Frontal cortex (tissue), 4 donors: ENCODE data around the gene YWHAQ. TPM values are rescaled to one million over a fixed set of nuclear protein-coding genes. Genes with fewer than 3 reads are reported as not detected.
A peak's percentile ranks its signal among the peaks of the same experiment; 100 is the strongest.
"Not testable (repeated sequence)": the region's sequence is repeated elsewhere in the genome, so short reads cannot be mapped to it uniquely, and the experiment has no call there.

Experiments
- DNase-seq, 2 donors: peaks; one replicate each; pipeline ENCODE4 v3.0.0; 2012; ENCODE audit warnings: low spot score in 2 of 2
- FAIRE-seq: peaks from 2 replicates; lab custom pipeline; 2012; peaks lifted over from hg19 to GRCh38; lab: Jason Lieb, UNC
- total RNA-seq: library from RNA; depleted of rRNA; stranded (reverse); fragments of >200 nt; gene quantifications from one replicate; pipeline ENCODE4 v1.2.3, GENCODE V29; 2014
- donor health status: control.
- donor health status: control.
- donor health status: control.

Gene YWHAQ
- total RNA-seq, 1 donor from 2014 or later: 701 TPM

DNA sequence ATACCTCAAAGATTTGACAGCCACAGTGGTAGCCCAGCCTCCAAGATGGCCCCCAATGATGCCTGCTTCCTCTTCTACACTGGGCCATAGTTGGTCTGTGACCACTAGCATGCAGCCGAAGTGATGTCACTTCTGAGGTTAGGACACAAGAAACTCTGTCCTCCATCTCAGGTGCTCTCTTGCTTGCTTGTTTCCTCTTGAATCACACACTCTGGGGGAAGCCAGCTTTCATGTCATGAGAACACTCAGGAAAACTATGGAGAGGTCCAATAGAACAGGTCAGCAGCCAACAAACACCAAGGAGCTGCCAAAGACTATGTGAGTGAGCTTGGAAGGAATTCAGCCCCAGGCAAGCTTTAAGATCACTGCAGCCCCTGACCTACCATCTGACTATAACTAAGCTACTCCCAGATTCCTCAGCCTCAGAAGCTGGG lies 71.8 kb downstream of the YWHAQ start:
- no peak for FAIRE-seq

DNA sequence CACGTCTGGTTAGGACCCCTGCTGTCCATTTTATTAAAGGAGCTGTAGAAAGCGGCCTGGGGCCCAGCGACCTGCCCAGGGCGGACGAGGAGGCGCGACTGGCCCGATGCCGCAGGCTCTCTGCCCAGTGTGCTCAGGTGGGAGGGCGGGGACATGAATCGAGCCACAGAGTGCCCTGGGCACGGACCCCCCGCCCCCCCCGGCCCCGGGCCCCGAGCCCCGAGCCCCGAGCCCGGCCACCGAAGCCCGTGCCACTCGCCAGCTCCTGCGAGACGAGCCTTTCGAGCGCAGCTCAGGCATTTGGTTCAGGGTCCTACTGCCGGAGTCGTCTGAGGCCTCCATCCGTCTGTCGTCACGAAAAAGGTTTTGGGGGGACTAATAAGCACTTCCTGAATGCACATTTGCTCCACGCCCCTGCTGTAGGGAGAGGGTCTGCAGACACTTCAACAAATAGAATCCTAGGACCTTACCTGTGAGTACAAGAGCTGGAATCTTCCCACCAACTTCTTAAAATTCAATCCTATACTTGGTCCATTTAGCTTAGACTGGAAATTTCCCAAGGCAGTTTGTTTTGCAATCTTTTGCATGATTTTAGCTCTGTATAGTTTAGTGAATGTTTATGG lies 74.6 kb downstream of the YWHAQ start:
- no peak for FAIRE-seq
- DNase-seq: no peak

More for the DNA sequence above, 71.8 kb downstream of the YWHAQ start:
- DNase-seq: no peak

DNA sequence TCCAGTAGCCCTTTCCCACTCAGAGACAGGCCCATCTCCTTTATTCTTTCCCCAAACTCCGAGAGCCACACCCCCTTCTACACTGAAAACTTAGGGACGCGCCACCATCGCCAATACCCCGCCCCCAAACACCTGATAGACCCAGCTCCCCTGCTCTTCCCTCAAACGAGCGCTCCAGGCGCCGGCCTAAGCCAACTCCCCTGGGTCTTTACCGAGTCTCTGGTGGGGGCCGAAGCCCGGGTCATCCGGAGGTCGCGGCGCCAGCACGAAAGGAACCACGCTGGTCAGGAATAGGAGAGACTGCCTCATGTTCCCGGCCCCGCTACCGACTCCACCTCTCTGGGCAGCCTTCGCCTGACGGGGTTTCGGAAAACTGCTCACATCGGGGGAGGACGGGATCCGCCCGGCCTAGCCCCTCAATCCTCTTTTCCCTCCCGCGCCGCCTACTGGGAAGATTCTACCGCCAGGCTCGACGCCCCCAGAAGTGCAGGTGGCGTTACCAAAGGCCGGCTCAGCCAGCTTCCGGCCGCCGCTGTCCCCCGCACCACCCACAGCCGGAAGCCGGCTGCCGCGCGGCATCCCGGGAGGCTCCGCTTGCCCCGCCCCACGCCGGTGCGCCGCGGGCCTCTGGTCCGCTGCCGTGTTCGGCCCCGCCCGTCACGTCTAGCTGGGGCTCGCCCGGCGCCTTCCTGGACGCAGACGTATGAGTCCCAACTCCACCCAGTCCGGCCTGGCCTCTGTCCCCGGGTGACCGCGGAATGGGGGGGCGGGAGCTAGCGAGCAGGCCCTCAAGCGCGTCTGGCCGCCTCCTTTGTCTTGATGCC lies 75.3 kb downstream of the YWHAQ start, which contains the start of gene ADAM17:
TSS of gene ADAM17 (minus strand) at position 534 of the 824 bp plus-strand sequence. CDS start at position 309, 225 bp downstream.
- FAIRE-seq (no peak), DNase-seq (peak; percentile 90 to 93)

DNA sequence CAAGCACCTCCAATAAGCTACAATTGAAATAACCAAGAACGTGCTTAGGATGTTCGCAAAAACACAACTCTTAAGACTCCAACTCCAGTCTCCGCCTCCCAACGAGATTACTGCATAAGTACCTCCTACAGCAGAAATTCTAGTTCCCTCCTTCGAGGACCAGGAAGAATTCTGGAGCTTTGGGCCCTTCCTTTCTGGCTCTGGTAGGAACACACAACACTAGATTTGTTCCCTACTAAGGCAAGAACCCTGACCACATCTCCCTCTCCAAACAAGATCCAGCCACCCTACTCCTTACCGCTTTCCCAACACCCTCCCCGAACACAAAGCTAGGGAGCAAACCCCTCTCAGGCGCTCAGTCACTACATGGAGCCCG lies 75.9 kb downstream of the YWHAQ start:
- DNase-seq: no peak
- no peak for FAIRE-seq

DNA sequence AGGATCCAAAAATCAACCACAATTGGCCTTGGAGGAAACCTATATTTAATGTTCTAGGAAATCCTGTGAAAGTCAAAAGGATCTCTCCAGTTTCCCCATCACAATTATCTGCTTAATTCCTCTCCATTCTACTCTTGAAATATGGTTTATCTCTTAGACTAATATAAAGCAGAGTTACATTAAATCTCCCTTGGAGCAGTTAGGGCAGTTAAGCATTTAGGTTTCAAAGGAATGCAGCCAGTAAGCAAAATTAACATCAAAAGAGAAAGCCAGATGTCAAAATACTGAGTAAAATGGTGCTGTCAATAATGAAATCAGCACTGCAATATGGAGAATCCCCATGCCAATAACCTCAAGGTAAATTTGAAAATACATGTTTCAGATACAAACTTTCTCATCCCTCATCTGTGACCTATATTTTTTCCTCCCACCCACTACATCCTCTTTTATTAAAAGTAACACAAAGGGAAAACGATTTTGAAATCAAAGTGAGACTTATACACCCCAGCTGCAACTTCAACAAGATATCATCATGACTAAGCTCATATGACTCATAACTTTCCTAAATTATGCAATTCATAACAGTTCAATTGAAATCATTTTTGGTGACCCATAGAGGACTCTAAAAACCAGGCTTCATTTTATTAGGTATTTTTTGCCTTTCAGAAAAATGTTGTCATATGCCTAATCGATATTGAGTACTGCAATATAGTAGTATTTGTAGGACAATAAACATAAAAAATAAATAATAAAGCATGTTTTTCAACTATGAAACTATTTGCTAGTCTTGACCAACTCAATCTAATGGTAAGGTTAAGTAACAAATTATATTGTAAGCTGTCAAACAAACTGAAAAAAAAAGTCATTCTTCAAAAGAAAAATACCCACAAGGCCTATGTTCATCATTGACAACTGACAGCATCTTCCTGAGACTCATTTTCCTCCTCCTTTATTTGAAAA lies 78.3 kb downstream of the YWHAQ start:
- DNase-seq (no peak), FAIRE-seq (no peak)

DNA sequence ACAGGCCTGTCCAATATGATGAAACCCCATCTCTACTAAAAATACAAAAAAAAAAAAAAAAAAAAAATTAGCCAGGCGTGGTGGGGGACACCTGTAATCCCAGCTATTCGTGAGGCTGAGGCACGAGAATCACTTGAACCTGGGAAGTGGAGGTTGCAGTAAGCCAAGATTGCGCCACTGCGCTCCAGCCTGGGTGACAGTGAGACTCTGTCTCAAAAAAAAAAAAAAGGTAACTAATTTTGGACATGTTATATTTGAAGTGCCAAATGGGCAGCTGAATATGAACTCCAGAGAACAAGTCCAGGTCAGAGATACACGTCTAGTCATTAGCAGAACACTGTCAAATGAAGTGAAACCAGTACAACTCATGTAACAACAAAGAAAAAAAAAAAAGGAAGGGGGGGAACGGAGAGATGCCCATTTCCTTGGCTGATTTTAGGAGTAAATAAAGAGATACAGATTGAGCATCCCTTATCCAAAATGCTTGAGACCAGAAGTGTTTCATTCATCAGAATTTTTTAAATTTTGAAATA lies 79.9 kb downstream of the YWHAQ start:
- DNase-seq, FAIRE-seq: not testable (repeated sequence)

DNA sequence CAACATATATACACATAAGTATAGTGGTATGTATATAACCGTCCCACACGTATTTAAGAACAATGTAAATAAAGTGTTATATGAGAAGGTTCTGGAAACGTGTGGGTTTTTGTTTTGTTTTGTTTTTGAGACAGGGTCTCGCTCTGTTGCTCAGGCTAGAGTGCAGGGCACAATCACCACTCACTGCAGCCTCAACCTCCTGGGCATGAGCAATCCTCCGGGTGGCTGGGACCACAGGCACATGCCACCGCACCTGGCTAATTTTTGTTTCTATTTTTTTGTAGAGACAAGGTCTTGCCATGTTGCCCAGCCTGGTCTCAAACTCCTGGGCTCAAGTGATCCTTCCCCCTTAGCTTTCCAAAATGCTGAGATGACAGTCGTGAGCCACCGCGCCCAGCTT lies 81.4 kb downstream of the YWHAQ start:
- DNase-seq (no peak), FAIRE-seq (no peak)

DNA sequence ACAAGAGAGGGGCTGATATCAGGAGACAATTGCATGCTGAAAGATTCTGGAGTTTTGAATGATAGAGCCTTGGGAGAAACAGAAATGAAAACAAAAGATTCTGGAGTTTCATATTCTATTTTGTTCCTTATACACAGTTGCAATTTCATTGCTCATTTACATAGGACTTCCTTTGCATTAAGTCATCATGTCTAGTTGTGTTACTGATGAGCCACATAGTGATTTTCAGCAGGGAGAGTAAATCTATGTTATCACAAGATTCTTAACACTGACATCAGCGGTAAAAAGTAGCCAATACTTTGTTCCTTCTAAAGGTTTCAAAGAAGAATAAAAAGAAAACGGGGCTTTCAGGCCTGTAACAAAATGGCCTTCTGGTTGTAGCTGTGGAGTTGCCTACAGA lies 82.3 kb downstream of the YWHAQ start:
- FAIRE-seq (no peak), DNase-seq (no peak)

DNA sequence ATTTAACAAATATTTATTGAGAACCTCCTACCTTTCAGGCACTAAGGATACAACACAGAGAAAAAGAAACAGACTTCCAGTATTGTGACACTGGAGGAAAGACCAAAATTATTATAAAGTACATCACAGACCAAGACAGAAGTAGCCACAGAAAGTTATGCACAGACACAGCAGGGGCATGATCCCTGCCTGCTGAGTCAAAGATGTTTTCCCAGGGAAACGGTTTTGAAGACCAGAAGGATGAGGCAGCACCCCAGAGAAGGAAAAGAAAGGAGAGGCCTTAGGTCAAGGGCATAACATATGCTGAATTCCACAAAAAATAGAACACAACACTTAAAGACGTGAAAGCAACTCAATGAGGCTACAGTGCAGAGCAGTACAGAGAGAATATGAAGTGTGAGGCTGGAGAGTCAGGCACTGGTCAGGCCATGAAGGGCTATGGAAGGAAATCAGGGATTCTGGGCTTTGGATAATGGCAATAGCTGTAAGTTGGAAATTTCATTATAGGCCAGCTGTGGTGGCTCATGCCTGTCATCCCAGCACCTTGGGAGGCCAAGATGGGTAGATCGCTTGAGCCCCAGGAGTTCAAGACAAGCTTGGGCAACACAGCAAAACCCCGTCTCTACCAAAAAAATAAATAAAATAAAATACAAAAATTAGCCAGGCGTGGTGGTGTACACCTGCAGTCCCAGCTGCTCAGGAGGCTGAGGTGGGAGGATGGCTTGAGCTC lies 83.4 kb downstream of the YWHAQ start:
- no peak for FAIRE-seq
- DNase-seq: no peak

DNA sequence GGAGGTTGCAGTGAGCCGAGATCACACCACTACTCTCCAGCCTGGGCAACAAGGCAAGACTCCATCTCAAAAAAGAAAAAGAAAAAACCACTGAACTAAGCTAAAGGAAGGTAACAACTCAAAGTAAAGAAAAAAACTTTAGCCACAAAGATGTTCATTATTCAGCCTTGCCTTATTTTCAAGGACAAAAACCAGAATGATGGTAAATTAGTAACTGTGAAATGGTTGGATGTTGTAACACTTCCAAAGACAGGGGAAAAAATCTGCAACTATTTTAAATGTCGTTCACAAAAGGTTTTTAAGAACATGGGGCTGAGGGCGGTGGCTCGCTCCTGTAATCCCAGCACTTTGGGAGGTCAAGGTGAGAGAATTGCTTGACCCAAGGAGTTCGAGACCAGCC lies 85.3 kb downstream of the YWHAQ start:
- FAIRE-seq: no peak
- no peak for DNase-seq

DNA sequence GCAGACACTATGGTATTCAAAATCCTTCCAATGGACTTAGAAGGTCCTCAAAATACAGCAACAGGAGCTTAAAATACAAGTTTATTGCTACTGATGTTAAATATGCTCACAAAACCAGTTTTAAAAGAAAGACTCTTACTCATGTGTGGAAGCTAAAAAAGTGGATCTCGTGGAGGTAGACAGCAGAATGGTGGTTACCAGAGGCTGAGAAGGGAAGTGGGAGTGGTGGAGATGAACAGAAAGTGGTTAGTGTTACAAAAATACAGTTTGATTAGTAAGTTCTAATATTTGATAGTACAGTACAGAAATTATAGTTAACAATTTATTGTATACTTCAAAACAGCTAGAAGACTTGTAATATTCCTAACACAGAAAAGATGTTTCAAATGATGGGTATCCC lies 87.2 kb downstream of the YWHAQ start:
- DNase-seq: no peak

DNA sequence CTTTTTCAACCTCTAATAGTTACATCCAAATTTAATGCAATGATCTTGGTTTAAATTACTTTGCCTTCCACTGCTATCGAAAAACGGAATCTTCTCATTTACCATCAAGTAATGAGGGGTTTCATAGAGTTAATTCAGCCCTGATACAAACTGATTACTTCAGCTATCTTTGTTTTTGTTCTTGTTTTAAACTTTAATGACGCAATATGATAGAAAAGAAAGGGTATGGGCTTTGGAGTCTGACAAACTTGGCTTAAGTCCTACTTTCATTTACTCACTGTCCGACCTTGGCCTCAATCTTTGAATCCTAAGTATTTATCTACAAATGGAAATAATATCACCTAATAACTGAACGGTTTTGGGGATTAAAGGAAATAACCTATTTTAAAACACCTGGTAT lies 91.3 kb downstream of the YWHAQ start:
- FAIRE-seq (no peak), DNase-seq (no peak)

More for the DNA sequence above, 87.2 kb downstream of the YWHAQ start:
- FAIRE-seq: no peak

DNA sequence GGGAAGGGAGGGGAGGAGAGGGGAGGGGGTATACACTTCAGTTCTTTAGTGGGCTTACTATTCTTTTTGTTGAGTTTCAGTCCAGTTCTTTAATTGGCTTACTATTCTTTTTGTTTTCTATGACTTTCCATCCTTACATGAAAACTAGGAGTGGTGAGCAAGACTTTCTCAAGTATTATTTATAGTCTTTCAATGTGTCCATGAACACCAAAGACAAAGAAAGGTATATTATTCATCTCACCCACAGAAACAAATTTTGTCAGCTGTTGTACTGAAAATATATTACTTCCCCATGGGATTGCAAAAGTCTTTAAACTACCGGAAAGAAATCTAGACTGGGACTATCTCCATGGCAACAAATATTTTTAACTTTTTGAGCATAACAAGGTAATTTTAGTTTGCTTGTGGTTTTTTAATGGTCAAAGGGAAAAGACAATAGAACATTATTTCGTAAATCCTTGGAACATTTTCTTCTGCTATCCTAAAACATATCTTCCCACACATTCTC lies 92.7 kb downstream of the YWHAQ start:
- FAIRE-seq (no peak), DNase-seq (peak in 1 of 2 donors; percentile 20)

DNA sequence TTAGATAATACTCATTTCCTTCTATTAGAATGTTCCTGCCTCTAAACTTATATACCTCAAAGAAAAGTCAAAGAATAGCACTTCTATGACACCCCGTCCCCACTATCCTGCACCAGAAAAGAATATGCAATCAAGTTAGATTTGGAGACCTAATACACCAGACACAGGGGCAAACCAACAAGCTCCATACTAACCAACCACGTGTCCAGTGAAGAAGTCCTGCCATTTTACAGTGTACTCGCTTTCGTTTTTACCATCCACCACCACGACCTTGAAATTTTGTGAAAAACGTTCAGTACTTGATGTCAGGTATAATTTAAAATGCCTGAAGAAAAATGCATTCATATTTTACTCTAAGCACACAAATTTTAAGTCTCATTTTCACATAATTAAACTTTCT lies 94.3 kb downstream of the YWHAQ start:
- FAIRE-seq (no peak), DNase-seq (no peak)

DNA sequence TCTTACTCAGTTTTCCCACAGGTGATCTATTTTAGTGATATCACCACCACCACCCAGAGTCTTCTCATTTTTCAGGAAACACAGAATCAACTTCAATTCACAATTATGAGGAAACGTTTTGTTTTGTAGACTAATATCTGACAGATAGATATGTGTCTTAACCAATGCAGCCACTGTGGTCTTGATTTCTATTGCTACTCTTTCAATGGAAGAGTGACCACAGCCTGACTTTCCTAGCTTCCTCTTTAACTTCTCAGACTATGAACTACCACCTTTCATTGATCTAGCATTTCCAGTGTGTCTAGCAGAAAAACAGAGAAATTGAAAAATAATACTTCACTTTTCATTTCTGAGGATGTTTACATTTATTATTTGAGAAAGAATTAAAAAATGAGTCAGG lies 95.6 kb downstream of the YWHAQ start:
- no peak for DNase-seq
- FAIRE-seq: no peak
